Inflammatory macrophage treated with lipopolysaccharide for 4 hours (primary cell): Measurements from ENCODE around the gene FAM217A.

Experiments
- DNase-seq: peaks from one replicate; pipeline ENCODE4 v3.0.0-alpha.2; 2020

Gene FAM217A

DNA sequence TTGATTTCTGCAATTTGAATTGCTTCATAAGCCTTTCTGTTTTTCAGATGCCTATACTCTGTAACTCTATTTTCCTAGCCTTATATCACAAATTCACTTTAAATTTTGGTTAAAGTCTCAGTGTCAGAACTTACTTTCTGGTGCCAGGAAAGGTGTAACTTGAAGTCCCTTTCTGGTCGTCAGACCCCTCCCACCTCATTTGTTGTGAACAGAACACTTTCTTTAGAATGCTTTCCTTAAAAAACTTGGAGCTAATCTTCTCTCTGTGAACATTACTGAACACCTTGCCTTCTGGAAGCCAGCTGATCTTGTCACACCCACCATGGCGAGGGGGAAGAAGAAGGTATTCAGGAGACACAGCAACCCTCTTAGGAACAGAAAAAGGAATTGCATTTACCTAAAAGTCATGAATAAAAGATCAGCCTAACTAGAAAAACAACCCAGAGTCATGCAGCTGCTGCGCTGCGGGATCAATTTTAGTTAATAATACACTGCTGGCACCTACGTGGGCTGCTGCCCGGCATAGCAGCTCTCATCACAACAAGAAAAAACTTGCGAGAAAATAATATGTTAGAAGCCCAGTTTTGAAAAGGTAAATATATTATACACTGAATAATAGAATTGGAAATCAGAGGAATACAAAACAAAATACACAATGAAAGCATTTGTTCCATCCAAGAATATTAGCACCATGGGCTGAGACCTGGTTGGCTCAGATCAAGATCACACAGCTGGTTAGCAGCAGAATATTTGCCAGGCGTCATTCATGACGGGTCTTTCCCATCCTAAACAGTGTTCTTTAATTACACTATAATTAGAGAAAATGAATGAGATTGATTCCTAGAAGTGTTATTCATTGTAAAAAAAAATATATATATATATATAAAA lies 5.8 kb upstream of the FAM217A start:
- DNase-seq, result no peak

GRCh38 chr6:4074478-4075235 lies 4.3 kb downstream of the FAM217A start:
- no peak for DNase-seq

- DNase-seq, result no peak
Measured at GRCh38 chr6:4071330-4071729, 7.6 kb downstream of the FAM217A start.

GRCh38 chr6:4069199-4069598 lies 9.7 kb downstream of the FAM217A start:
- no peak for DNase-seq

DNA sequence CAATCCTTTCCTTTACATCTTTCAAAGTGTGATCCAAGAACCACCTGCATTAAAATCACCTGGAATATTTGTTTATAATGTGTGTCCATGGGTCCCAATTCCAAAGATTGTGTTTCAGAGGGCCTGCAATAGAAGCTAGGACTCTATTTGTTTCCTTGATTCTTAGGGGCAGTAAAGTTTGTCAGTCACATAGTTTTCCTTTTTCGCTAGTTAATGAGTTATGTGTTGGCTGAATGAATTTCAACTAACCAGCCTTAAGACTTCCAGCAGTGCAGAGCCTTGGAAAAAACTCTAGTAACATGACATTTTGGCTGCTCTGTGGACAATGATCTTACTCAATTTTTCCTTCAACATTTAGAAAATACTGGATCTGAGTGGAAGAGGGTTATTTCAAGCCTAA lies 11.3 kb downstream of the FAM217A start:
- no peak for DNase-seq

DNA sequence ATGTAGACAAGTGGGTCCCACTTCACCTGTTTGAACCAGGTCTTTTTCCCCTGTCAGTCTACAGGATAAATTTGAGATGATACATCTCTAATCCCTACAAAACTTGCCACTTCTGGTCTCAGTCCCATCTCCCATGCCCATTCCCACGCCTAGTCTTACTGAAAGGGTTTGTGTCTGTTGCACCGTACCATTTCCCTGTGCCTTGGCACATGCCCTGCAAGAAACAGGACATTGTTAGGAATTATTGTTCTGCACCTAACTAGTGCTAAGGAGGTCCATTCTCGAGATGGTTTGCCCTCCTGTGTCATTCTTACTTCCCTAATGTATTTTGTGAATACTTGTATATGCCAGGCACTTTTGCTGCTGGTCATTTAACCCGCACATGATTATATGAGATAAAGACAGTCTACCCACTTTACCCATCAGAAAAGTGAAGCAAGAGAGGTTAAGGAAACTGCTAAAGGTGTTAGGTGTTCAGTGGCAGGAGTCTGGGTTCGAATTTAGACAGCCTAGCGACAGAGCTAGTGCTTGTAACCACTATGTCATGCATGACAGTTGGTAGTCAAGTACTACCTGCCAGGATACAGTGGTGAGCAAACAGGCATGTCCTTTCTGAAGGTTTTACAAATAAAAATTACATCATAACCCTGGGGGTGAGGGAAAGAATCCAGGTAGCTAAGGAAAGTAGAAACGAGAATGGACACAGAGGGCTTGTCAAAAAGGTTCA lies 12.7 kb downstream of the FAM217A start:
- no peak for DNase-seq

DNA sequence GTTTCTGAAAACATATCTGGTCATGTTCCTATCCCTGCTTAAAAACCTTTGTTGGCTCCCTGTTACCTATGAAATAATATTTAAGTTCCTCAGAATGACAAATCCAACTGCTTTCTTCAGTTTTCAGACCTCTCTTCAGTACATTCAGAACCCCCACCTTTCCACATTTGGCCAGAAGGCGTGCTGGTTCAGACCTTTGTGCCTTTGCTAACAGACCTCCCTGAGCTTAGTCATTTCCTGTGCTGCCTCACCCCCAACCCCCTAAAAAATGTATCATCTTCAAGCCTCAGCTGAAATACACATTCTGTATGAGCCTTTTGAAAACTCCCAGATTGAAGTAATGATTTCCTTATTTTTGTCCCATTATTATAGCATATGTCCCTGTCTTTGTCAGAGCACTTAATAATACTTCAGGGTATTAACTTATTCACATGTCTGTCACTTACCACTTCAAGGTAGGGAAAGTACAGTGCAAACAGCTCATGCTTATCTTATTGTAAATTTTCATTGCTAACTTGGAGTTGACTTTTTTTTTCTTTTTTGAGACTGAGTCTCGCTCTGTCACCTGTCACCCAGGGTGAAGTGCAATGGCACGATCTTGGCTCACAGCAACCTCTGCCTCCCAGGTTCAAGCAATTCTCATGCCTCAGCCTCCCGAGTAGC lies 19.7 kb downstream of the FAM217A start:
- peak; percentile 62 for DNase-seq

DNA sequence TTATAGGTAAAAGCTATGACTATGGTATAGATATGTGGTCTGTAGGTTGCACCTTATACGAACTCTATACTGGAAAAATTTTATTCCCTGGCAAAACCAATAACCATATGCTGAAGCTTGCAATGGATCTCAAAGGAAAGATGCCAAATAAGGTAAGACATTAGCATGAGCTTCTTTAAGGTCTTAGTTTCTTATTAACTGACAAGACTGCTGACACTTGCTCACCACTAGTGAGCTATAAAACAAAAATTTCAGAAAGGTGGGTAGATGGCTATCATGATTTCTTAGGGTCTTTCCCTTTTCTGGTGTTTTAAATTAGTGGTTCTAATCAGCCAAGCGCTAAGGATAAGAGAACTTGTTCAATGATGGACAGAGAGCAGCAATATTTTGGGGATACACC lies 21.9 kb downstream of the FAM217A start:
- DNase-seq, result no peak

GRCh38 chr6:4055420-4056041 lies 23.4 kb downstream of the FAM217A start:
- peak; percentile 59 for DNase-seq

DNA sequence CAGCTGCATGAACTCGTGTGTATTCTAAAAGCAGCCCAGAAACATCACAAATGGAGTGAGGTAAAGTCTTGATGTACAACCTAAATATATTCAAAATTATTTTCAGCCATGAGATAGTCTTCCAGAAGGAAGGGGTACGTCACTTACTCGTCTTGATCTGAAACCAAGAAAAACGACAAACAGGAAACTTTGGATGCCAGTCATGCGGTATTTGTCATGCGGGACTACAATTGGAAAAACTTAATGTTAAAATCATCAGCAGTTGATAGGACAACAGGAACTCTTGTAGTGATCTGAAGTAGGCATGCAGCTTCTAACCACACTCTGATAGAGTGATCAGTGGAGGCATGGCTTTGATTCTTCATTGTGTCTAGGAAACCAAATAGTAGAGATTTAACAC lies 29.7 kb downstream of the FAM217A start:
- no peak for DNase-seq

DNA sequence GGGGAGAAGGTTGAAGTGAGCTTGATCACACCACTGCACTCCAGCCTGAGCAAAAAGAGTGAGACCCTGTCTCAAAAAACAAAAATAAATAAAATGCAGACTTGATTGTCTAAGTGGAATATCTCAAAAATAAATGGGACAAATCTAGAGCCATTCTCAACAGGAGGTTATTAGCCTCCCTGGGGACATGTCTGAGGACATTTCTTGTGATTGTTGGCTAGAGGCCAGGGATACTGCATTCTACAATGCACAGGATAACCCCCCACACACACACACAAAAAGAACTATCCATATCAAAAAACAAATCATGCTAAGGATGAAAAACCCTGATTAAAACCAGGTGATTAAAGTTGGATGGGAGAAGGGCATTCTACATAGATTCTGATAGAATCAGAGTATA lies 37.5 kb downstream of the FAM217A start:
- DNase-seq, result no peak

DNA sequence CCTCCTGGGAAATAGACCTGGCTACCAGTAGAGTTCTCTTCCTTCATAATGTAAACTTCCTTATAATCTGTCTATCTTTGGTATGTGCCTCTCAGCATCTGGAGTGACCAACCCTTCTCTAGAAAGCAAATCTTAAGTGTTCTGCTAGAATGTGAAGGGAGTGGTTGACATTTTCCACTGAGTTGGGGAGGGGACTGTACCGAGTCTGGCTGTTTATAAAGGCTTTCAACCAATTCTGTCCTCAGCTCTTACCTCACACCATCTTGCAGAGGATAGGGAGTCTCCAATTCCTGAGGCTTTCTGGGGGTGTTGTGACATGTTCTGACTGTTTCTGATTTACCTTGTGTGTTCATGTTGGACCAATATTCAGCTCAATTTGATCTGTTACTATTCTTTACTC lies 39.6 kb downstream of the FAM217A start:
- no peak for DNase-seq

DNA sequence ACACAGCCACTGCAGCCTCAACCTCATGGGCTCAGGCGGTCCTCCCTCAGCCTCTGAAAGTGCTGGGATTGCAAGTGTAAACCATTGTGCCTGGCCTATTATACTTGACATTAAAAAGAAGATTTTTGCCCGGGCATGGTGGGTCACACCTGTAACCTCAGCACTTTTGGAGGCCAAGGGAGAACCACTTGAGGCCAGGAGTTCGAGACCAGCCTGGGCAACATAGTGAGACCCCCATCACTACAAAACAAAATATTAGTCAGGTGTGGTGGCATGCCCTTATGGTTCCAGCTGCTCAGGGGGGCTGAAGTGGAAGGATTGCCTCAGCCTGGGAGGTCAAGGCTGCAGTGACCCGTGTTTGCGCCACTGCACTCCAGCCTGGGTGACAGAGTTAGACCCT lies 42.4 kb downstream of the FAM217A start:
- no peak for DNase-seq

- no peak for DNase-seq
Measured at GRCh38 chr6:4032475-4032874, 46.5 kb downstream of the FAM217A start.

DNA sequence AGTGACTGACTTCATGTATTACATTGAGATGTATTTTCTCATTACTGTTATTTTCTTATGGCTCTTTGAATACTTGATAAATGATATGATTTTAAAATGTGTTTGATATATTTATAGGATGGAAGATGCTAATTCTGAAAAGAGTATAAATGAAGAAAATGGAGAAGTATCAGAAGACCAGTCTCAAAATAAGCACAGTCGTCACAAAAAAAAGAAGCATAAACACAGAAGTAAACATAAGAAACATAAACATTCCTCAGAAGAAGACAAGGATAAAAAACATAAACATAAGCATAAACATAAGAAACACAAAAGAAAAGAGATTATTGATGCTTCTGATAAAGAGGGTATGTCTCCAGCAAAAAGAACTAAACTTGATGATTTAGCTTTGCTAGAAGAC lies 47.5 kb downstream of the FAM217A start:
- DNase-seq, result no peak

- no peak for DNase-seq
Measured at GRCh38 chr6:4030669-4031068, 48.3 kb downstream of the FAM217A start.

- DNase-seq, result peak; percentile 78
Measured at GRCh38 chr6:4029687-4030086, 49.2 kb downstream of the FAM217A start.

- no peak for DNase-seq
Measured at GRCh38 chr6:4028051-4028450, 50.9 kb downstream of the FAM217A start.

DNA sequence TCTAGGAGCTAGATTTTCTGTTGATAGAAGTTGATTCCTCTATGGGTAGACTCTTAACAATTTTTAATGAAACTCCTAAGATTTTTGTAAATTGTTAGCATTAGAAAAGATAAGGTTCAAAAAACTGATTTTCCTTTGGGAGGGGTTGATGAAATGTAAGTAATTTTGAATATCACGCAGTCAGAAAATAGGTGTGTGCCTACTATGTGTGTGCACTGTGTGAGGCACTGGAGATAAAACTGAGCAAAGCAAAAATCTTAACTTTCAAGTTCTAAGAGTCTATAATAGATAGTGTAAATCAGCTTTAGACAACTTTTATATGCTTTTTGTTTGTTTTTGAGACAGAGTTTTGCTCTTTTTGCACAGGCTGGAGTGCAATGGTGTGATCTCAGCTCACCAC lies 53.3 kb downstream of the FAM217A start:
- DNase-seq, result no peak

GRCh38 chr6:4023240-4023639 lies 55.7 kb downstream of the FAM217A start:
- DNase-seq, result peak; percentile 76

- DNase-seq, result peak; percentile 49
Measured at GRCh38 chr6:4021854-4022695, 56.9 kb downstream of the FAM217A start.
